GM19372 (cell line): ENCODE results near the gene KLRF1.
"Not testable (repeated sequence)": the region's sequence is repeated elsewhere in the genome, so short reads cannot be mapped to it uniquely, and the experiment has no call there.

Experiments
- ATAC-seq: cut with Tn5 transposase; IDR thresholded peaks from one replicate; pipeline ENCODE4 v1.9.1; 2021; ENCODE audit warnings: mild to moderate bottlenecking, low read depth, moderate library complexity; ENCODE audit not compliant: unreplicated experiment

Gene KLRF1

GRCh38 chr12:9868951-9869306, 41.6 kb downstream of the KLRF1 start:
- no peak for ATAC-seq

GRCh38 chr12:9869307-9870161, 42.3 kb downstream of the KLRF1 start, which contains the start of gene CLEC2B:
Gene CLEC2B (minus strand): TSS chr12:9869354.
- ATAC-seq, result no peak

- ATAC-seq, result no peak
Observed at GRCh38 chr12:9870286-9870866, 43.1 kb downstream of the KLRF1 start.

- ATAC-seq, result no peak
Observed at GRCh38 chr12:9872162-9872561, 44.9 kb downstream of the KLRF1 start.

GRCh38 chr12:9872742-9873141, 45.5 kb downstream of the KLRF1 start:
- no peak for ATAC-seq

GRCh38 chr12:9876120-9876519, 48.8 kb downstream of the KLRF1 start:
- not testable (repeated sequence) for ATAC-seq

GRCh38 chr12:9880532-9881078, 53.3 kb downstream of the KLRF1 start:
- no peak for ATAC-seq

GRCh38 chr12:9881246-9881645, 54.0 kb downstream of the KLRF1 start, which contains the start of gene KLRF2:
Gene KLRF2 (plus strand): TSS chr12:9881489. CDS start chr12:9881596, 107 bp downstream.
- no peak for ATAC-seq

GRCh38 chr12:9881988-9882387, 54.7 kb downstream of the KLRF1 start:
- no peak for ATAC-seq

GRCh38 chr12:9883175-9883574, 55.9 kb downstream of the KLRF1 start:
- no peak for ATAC-seq

- no peak for ATAC-seq
Observed at GRCh38 chr12:9888665-9889273, 61.5 kb downstream of the KLRF1 start.
